ENCODE data around the gene CDC42EP5. TPM values are rescaled to one million over a fixed set of nuclear protein-coding genes. Genes with fewer than 3 reads are reported as not detected.

The CDC42EP5 gene
- total and polyA plus RNA-seq, 10 of the 15 experiments (the other 5 are each of a cell fraction or from before 2014, with no cell fraction given): 0.42 to 1.8 (median 1.4) TPM; not detected in 6

GRCh38 chr19:54518844-54519243 is 45.7 kb upstream of the CDC42EP5 start (continued):
- TF ChIP-seq, protein P1, sequence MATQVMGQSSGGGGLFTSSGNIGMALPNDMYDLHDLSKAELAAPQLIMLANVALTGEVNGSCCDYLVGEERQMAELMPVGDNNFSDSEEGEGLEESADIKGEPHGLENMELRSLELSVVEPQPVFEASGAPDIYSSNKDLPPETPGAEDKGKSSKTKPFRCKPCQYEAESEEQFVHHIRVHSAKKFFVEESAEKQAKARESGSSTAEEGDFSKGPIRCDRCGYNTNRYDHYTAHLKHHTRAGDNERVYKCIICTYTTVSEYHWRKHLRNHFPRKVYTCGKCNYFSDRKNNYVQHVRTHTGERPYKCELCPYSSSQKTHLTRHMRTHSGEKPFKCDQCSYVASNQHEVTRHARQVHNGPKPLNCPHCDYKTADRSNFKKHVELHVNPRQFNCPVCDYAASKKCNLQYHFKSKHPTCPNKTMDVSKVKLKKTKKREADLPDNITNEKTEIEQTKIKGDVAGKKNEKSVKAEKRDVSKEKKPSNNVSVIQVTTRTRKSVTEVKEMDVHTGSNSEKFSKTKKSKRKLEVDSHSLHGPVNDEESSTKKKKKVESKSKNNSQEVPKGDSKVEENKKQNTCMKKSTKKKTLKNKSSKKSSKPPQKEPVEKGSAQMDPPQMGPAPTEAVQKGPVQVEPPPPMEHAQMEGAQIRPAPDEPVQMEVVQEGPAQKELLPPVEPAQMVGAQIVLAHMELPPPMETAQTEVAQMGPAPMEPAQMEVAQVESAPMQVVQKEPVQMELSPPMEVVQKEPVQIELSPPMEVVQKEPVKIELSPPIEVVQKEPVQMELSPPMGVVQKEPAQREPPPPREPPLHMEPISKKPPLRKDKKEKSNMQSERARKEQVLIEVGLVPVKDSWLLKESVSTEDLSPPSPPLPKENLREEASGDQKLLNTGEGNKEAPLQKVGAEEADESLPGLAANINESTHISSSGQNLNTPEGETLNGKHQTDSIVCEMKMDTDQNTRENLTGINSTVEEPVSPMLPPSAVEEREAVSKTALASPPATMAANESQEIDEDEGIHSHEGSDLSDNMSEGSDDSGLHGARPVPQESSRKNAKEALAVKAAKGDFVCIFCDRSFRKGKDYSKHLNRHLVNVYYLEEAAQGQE (IDR thresholded peaks at IDR 0.05; ENCODE audit: low read depth, low read length): no peak
- TF ChIP-seq JUND (IDR thresholded peaks at IDR 0.05; ENCODE audit: low read depth, low read length) (peak; percentile 61; the same call in 1 of the 2 replicates), EP300 (IDR thresholded peaks at IDR 0.05; ENCODE audit: borderline replicate concordance in 1 of 2, control insufficient read depth in 1 of 2, low read depth in 2 of 2, low read length in 2 of 2) (peak; percentile 54 to 71; a peak in 2 of 4 replicates), PKNOX1 (IDR thresholded peaks at IDR 0.05) (0 out of 2 replicates have a peak, but pooled peaks have one; percentile 13), NR2C2 (IDR thresholded peaks at IDR 0.05; ENCODE audit: borderline replicate concordance, control insufficient read depth, insufficient read length, low read depth) (no peak), MEF2A (IDR thresholded peaks at IDR 0.05; ENCODE audit: insufficient read depth, low read depth, low read length) (peak; percentile 74), CUX1 (IDR thresholded peaks at IDR 0.05; ENCODE audit: insufficient replicate concordance, low read depth, low read length) (peak; percentile 35), TCF7 (IDR thresholded peaks at IDR 0.05; ENCODE audit: borderline replicate concordance) (peak; percentile 68), IKZF1 (conservative IDR thresholded peaks at IDR 0.05) (peak; percentile 57), PBX3 (IDR thresholded peaks at IDR 0.05; ENCODE audit: insufficient replicate concordance, low read depth, low read length) (peak; percentile 59), YY1 (IDR thresholded peaks at IDR 0.05; ENCODE audit: low read depth, low read length) (0 out of 2 replicates have a peak, but pooled peaks have one; percentile 24), SMARCA5 (IDR thresholded peaks at IDR 0.05) (no peak), ZNF207 (IDR thresholded peaks at IDR 0.05; ENCODE audit: borderline replicate concordance) (no peak), POLR2A (IDR thresholded peaks at IDR 0.05; ENCODE audit: low read depth, low read length) (no peak), ETV6 (conservative IDR thresholded peaks at IDR 0.05 in 1 of 2, IDR thresholded peaks at IDR 0.05 in 1 of 2; ENCODE audit: borderline replicate concordance in 1 of 2, low read depth in 1 of 2) (peak in 1 of 2 experiments; percentile 95; a peak in 2 of 4 replicates), NRF1 (conservative IDR thresholded peaks at IDR 0.05; ENCODE audit: low read depth, low read length) (no peak)
- TF ChIP-seq, protein P2, sequence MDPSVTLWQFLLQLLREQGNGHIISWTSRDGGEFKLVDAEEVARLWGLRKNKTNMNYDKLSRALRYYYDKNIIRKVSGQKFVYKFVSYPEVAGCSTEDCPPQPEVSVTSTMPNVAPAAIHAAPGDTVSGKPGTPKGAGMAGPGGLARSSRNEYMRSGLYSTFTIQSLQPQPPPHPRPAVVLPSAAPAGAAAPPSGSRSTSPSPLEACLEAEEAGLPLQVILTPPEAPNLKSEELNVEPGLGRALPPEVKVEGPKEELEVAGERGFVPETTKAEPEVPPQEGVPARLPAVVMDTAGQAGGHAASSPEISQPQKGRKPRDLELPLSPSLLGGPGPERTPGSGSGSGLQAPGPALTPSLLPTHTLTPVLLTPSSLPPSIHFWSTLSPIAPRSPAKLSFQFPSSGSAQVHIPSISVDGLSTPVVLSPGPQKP (IDR thresholded peaks at IDR 0.05; ENCODE audit: low read depth, low read length): no peak

Measured in GM12878 (cell line).